ENCODE data around the gene PGAP3. TPM values are rescaled to one million over a fixed set of nuclear protein-coding genes. Genes with fewer than 3 reads are reported as not detected.

PGAP3 gene
- total RNA-seq, 1 experiment from 2014 or later, result 29.0 TPM

DNA sequence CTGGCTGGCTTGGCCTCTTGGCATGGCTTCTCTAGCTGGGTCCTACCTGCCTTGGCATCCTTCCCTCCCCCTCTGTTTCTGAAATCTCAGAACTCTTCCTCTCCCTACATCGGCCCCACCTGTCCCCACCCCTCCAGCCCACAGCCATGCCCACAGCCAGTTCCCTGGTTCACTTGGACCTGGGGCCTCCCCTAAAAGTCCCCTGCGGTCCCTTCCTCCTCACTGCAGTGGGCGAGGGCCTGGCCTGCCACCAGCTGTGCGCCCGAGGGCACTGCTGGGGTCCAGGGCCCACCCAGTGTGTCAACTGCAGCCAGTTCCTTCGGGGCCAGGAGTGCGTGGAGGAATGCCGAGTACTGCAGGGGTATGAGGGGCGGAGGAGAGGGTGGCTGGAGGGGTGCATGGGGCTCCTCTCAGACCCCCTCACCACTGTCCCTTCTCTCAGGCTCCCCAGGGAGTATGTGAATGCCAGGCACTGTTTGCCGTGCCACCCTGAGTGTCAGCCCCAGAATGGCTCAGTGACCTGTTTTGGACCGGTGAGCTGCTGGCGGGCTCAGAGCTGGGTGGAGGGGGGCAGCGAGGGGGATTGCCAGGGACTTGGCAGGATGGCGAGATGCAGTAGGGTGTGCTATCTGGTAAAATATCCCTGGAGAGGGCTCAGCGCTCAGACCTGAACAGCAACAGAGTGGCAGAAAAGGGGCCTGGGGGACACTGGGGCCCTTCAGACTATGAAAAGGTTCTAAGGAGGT lies 28.4 kb upstream of the PGAP3 start:
- H3K9me3 ChIP-seq (ENCODE audit: control insufficient read depth, low read depth, low read length), result no peaks in the 10 kb centered on the region
- no peak overlapping the region for H3K9ac ChIP-seq (ENCODE audit: extremely low read depth, insufficient read length, low read length)
- no peak overlapping the region for H2BK120ac ChIP-seq (ENCODE audit: low read depth, low read length, poor library complexity, severe bottlenecking)
- no peak overlapping the region for H3K14ac ChIP-seq (ENCODE audit: insufficient read depth, low read length)
- no peaks in the 10 kb centered on the region for H3K27me3 Mint-ChIP-seq (ENCODE audit: low read depth)
- no peak overlapping the region for H2AFZ ChIP-seq (ENCODE audit: low read length)
- no peak overlapping the region for H4K91ac ChIP-seq (ENCODE audit: insufficient read length, low read depth, low read length)
- no peak overlapping the region for H2BK15ac ChIP-seq (ENCODE audit: low read depth, low read length)
- H4K5ac ChIP-seq (ENCODE audit: insufficient read length, low read depth, low read length), result no peak overlapping the region
- no peaks in the 10 kb centered on the region for H3K23me2 ChIP-seq (ENCODE audit: insufficient read length, low read depth, low read length, poor library complexity, severe bottlenecking)
- H2BK5ac ChIP-seq (ENCODE audit: insufficient read length, low read length), result no peak overlapping the region
- no peaks in the 10 kb centered on the region for H3K4me1 Mint-ChIP-seq
- no peak overlapping the region for H3K56ac ChIP-seq (ENCODE audit: insufficient read length, low read depth, low read length)
- H3K23ac ChIP-seq (ENCODE audit: insufficient read length, low read depth, low read length), result no peak overlapping the region
- no peak overlapping the region for H4K8ac ChIP-seq (replicated peaks; ENCODE audit: insufficient read length, low read depth, low read length)
- no peaks in the 10 kb centered on the region for H3K79me2 ChIP-seq (ENCODE audit: insufficient read depth, low read length)
- H3K27me3 ChIP-seq (ENCODE audit: insufficient read depth, low read length), result no peaks in the 10 kb centered on the region
- no peak overlapping the region for H3K27ac ChIP-seq (ENCODE audit: insufficient read length, low read depth, low read length)
- H3K36me3 Mint-ChIP-seq (ENCODE audit: insufficient read depth in 1 of 3, low read depth in 3 of 3), result peaks cover 72 to 93% (median 80%) of the 10 kb centered on the region in 3 experiments; a peak in 6 of 7 replicates
- H2BK12ac ChIP-seq (ENCODE audit: insufficient read length, low read depth, low read length), result no peak overlapping the region
- no peak overlapping the region for H3K18ac ChIP-seq (ENCODE audit: insufficient read length, low read depth, low read length)
- H3T11ph ChIP-seq (ENCODE audit: low read length), result no peak overlapping the region
- no peak overlapping the region for H3K4me2 ChIP-seq (ENCODE audit: insufficient read depth, insufficient read length, low read length)
- H2AK5ac ChIP-seq (ENCODE audit: insufficient read length, low read length), result no peak overlapping the region
- no peak overlapping the region for H2BK20ac ChIP-seq (ENCODE audit: low read depth, low read length, poor library complexity, severe bottlenecking)
- H3K4me3 Mint-ChIP-seq, result no peak overlapping the region
- no peaks in the 10 kb centered on the region for H4K20me1 ChIP-seq (ENCODE audit: control insufficient read depth, insufficient read depth, insufficient read length)
- no CpG with 5 or more reads among the region's 15 CpGs for WGBS (ENCODE audit: extremely low coverage, insufficient read length, low lambda C conversion rate)
- no peak for DNase-seq
- TF ChIP-seq, protein P1, sequence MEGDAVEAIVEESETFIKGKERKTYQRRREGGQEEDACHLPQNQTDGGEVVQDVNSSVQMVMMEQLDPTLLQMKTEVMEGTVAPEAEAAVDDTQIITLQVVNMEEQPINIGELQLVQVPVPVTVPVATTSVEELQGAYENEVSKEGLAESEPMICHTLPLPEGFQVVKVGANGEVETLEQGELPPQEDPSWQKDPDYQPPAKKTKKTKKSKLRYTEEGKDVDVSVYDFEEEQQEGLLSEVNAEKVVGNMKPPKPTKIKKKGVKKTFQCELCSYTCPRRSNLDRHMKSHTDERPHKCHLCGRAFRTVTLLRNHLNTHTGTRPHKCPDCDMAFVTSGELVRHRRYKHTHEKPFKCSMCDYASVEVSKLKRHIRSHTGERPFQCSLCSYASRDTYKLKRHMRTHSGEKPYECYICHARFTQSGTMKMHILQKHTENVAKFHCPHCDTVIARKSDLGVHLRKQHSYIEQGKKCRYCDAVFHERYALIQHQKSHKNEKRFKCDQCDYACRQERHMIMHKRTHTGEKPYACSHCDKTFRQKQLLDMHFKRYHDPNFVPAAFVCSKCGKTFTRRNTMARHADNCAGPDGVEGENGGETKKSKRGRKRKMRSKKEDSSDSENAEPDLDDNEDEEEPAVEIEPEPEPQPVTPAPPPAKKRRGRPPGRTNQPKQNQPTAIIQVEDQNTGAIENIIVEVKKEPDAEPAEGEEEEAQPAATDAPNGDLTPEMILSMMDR (conservative IDR thresholded peaks at IDR 0.05), result no peak
- H3K9me3 Mint-ChIP-seq, result no peaks in the 10 kb centered on the region
- no peaks in the 10 kb centered on the region for H3K4me1 ChIP-seq (ENCODE audit: insufficient read depth, low read length)
- no peaks in the 10 kb centered on the region for H3K79me1 ChIP-seq (ENCODE audit: insufficient read depth, low read depth, low read length, poor library complexity, severe bottlenecking)
- H3K27ac Mint-ChIP-seq, result peak overlapping the region; percentile 53 to 84 (median 77); a peak in 4 of 7 replicates
- H3K4ac ChIP-seq (ENCODE audit: low read depth, low read length), result no peak overlapping the region
